H1 (cell line): ENCODE measurements around the gene NOX5. TPM values are rescaled to one million over a fixed set of nuclear protein-coding genes. Genes with fewer than 3 reads are reported as not detected.

Experiments used
- CHD1 ChIP-seq: IDR thresholded peaks from 2 replicates; pipeline ENCODE4 v1.6.1; 2012; ENCODE audit warnings: low read depth, low read length, improper control_type of control experiment
- GTF2F1 ChIP-seq: IDR thresholded peaks from 2 replicates; pipeline ENCODE4 v1.6.1; 2012; ENCODE audit warnings: low read depth, low read length, improper control_type of control experiment, borderline replicate concordance
- NANOG ChIP-seq: IDR thresholded peaks from 2 replicates; pipeline ENCODE4 v1.6.1; 2011; ENCODE audit warnings: low read length, low read depth, mild to moderate bottlenecking, inconsistent platforms; ENCODE audit not compliant: insufficient read depth, poor library complexity, severe bottlenecking
- polyA plus RNA-seq, 7 experiments: library from polyadenylated mRNA; depleted of rRNA in 3 of 7; stranded (reverse) in 5 of 7; unstranded in 2 of 7; fragments of >200 nt in 5 of 7; fragments of 200-250 nt in 2 of 7; gene quantifications; 1 replicate in 5 of 7; 2 replicates in 1 of 7; 4 replicates in 1 of 7; pipeline versions ENCODE4 v1.2.1 to v1.2.3, GENCODE V29; 2011 to 2013; ENCODE audit warnings: missing spikeins in 2 of 7, mixed read lengths in 2 of 7
- total RNA-seq: library from RNA; stranded (reverse); fragmentation: NEBNext Ultra II Directional; extraction: Animal tissue kit (Norgen Biotek cat#: 25700); gene quantifications from 2 replicates; pipeline ENCODE4 v1.2.1, GENCODE V29; 2021

The NOX5 gene
- total and polyA plus RNA-seq, 2 of the 8 experiments (the other 6 are each of a cell fraction or from before 2014, with no cell fraction given): under 0.01 TPM; not detected in 1

DNA sequence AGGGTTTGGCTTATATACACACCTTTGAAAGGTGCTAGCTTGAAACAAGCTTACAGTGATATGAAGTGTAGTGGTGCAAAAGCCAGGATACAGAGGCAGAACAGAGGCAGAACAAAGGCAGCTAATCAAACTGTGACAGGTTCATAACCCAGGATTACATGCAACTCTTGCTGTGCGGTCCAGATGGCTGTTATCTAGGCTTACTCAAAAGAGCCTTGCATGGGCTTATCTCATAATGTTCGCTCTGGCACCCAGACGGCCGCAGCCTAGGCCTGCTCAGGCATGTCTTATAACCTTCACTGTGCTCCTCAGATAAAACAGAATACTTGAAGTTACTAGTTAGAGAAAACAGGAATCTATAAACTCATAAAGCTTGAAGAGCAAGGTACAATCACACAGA, 22.8 kb upstream of the NOX5 start (continued):
- TF ChIP-seq NANOG: no peak
- no peak for TF ChIP-seq GTF2F1
- TF ChIP-seq CHD1: no peak
